ENCODE data around the gene CELSR1. TPM values are rescaled to one million over a fixed set of nuclear protein-coding genes. Genes with fewer than 3 reads are reported as not detected.

The CELSR1 gene
- total and polyA plus RNA-seq, 2 donors (not counting 1 experiment from before 2014, with no cell fraction given) = 30.2 to 34.8 TPM

DNA sequence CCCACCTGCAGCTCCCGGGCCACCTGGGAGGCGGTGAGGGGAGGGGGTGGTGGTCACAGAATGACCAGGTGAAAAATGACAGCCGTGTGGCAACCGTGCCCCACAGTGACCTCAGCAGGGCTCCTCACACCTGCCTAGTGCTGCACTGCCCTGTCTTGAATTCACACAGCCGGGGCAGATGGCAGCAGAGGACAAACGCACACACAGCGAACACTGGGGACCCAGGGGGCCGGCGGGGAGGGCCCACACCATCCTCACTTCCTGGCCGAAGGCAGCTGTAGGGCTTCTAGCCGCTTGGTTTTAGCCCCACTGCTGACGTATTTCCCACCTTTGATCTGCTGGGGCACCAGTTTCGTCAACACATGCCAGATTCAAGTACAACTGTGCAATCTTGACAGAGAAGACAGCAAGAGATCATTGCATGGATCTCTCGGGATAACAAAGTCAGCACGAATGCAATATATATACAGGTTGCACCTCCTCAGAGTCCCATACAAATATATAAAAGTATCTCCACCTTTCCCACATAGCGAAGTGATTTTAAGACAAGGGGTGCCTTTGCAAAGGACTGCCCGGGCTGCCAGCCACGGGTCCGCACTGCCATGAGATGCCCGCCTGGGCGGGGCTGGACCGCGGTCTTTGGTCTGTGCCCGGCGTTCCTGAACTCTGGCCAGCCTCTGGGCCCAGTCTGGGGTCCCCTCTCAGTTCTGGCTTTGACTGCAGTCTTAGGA lies 175.1 kb downstream of the CELSR1 start:
- DNase-seq (peak; percentile 42), ATAC-seq (ENCODE audit: low read depth) (peak; percentile 70)
- no peak overlapping the region for H3K9ac ChIP-seq (ENCODE audit: low read length)
- H3K4me3 ChIP-seq (ENCODE audit: control extremely low read depth in 1 of 5, extremely low read depth in 1 of 5, insufficient read depth in 1 of 5, low read depth in 2 of 5, low read length in 4 of 5) = no peak overlapping the region
- H3K36me3 ChIP-seq (replicated peaks in 1 of 2; ENCODE audit: control extremely low read depth in 1 of 2, control insufficient read depth in 1 of 2, extremely low read depth in 1 of 2, insufficient read depth in 2 of 2, low read length in 1 of 2) = peaks cover 0 to 42% of the 10 kb centered on the region in 2 experiments
- peaks cover 0 to 3% (median 0%) of the 10 kb centered on the region in 3 donors for H3K9me3 ChIP-seq (ENCODE audit: control extremely low read depth in 1 of 3, control insufficient read depth in 2 of 3, insufficient read depth in 1 of 3, low read length in 2 of 3)
- peaks cover 3 to 27% of the 10 kb centered on the region in 2 donors for H3K4me1 ChIP-seq (ENCODE audit: control insufficient read depth in 2 of 2, insufficient read depth in 2 of 2, low read length in 2 of 2)
- peak overlapping the region; percentile 32 for H3K27ac Mint-ChIP-seq
- TF ChIP-seq, protein P1, sequence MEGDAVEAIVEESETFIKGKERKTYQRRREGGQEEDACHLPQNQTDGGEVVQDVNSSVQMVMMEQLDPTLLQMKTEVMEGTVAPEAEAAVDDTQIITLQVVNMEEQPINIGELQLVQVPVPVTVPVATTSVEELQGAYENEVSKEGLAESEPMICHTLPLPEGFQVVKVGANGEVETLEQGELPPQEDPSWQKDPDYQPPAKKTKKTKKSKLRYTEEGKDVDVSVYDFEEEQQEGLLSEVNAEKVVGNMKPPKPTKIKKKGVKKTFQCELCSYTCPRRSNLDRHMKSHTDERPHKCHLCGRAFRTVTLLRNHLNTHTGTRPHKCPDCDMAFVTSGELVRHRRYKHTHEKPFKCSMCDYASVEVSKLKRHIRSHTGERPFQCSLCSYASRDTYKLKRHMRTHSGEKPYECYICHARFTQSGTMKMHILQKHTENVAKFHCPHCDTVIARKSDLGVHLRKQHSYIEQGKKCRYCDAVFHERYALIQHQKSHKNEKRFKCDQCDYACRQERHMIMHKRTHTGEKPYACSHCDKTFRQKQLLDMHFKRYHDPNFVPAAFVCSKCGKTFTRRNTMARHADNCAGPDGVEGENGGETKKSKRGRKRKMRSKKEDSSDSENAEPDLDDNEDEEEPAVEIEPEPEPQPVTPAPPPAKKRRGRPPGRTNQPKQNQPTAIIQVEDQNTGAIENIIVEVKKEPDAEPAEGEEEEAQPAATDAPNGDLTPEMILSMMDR (IDR thresholded peaks at IDR 0.05) = no peak
- no peak for TF ChIP-seq EZH2 (IDR thresholded peaks at IDR 0.05; ENCODE audit: borderline replicate concordance, insufficient read depth, low read depth, low read length, poor library complexity, severe bottlenecking)
- intact Hi-C loops (cut with micrococcal nuclease) = loop anchor here (10.0 kb wide), 1 partner anchor 72 kb away; no protein-coding TSS in a partner anchor
- no peak overlapping the region for H2AFZ ChIP-seq (ENCODE audit: insufficient read depth, low read depth, low read length, poor library complexity, severe bottlenecking)
- H3K27ac ChIP-seq (ENCODE audit: low read length in 2 of 2) = no peak overlapping the region
- peaks cover 12% of the 10 kb centered on the region for H4K20me1 ChIP-seq (ENCODE audit: control insufficient read depth, insufficient read depth, low read length, poor library complexity, severe bottlenecking)
- peaks cover 13% of the 10 kb centered on the region for H3K4me1 Mint-ChIP-seq
- CTCF ChIA-PET = no interaction called here
- 62% methylated on average over 24 of the region's 25 CpGs for WGBS (ENCODE audit: insufficient coverage)
- no peak overlapping the region for H3K4me2 ChIP-seq (replicated peaks; ENCODE audit: low read depth, low read length, poor library complexity, severe bottlenecking)
- H3K27me3 Mint-ChIP-seq = no peaks in the 10 kb centered on the region
- H3K79me2 ChIP-seq (ENCODE audit: control insufficient read depth, insufficient read depth, low read length) = no peaks in the 10 kb centered on the region
- H3K4me3 Mint-ChIP-seq = no peak overlapping the region
- H3K9me3 Mint-ChIP-seq (ENCODE audit: insufficient read depth) = no peaks in the 10 kb centered on the region
- peaks cover 0 to 6% (median 0%) of the 10 kb centered on the region in 4 experiments for H3K27me3 ChIP-seq (replicated peaks in 1 of 4; ENCODE audit: control extremely low read depth in 1 of 4, control insufficient read depth in 3 of 4, insufficient read depth in 4 of 4, low read length in 3 of 4)
- POLR2A ChIA-PET = no interaction called here

DNA sequence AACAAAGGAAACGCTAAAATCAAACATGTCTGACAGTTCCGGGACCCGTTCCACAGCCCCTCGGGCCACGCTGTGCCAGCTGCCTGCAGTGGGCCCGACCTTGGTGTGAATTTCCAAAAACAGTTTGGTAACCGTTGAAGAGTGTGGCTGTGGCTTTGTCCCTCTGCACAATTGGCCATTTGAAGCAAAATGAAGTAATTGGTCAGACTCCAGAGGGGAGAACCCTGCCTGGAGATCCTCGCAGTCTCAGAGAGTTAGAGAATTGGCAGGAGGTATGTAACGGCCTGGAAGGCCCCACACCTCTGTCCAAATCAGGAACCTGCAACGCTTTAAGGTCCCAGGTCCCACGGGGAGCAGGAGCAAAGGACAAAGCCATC lies 175.6 kb downstream of the CELSR1 start:
- Histone ChIP-seq H3K36me3 (replicated peaks in 1 of 2; ENCODE audit: control extremely low read depth in 1 of 2, control insufficient read depth in 1 of 2, extremely low read depth in 1 of 2, insufficient read depth in 2 of 2, low read length in 1 of 2) (peaks cover 0 to 48% of the 10 kb centered on the region in 2 experiments), H3K79me2 (ENCODE audit: control insufficient read depth, insufficient read depth, low read length) (no peaks in the 10 kb centered on the region), H3K9ac (ENCODE audit: low read length) (no peak overlapping the region), H2AFZ (ENCODE audit: insufficient read depth, low read depth, low read length, poor library complexity, severe bottlenecking) (no peak overlapping the region), H3K4me1 (ENCODE audit: control insufficient read depth in 2 of 2, insufficient read depth in 2 of 2, low read length in 2 of 2) (peaks cover 0 to 24% of the 10 kb centered on the region in 2 donors), H3K4me3 (ENCODE audit: control extremely low read depth in 1 of 5, extremely low read depth in 1 of 5, insufficient read depth in 1 of 5, low read depth in 2 of 5, low read length in 4 of 5) (no peak overlapping the region), H3K27ac (ENCODE audit: low read length in 2 of 2) (no peak overlapping the region), H3K4me2 (replicated peaks; ENCODE audit: low read depth, low read length, poor library complexity, severe bottlenecking) (no peak overlapping the region), H3K9me3 (ENCODE audit: control extremely low read depth in 1 of 3, control insufficient read depth in 2 of 3, insufficient read depth in 1 of 3, low read length in 2 of 3) (peaks cover 0 to 3% (median 0%) of the 10 kb centered on the region in 3 donors), H3K27me3 (replicated peaks in 1 of 4; ENCODE audit: control extremely low read depth in 1 of 4, control insufficient read depth in 3 of 4, insufficient read depth in 4 of 4, low read length in 3 of 4) (peaks cover 0 to 6% (median 0%) of the 10 kb centered on the region in 4 experiments), H4K20me1 (ENCODE audit: control insufficient read depth, insufficient read depth, low read length, poor library complexity, severe bottlenecking) (peaks cover 6% of the 10 kb centered on the region)
- intact Hi-C loops (cut with micrococcal nuclease) = loop anchor here (10.0 kb wide), 1 partner anchor 73 kb away; no protein-coding TSS in a partner anchor
- Mint-ChIP-seq H3K27ac (peak overlapping the region; percentile 32), H3K4me1 (peaks cover 9% of the 10 kb centered on the region), H3K9me3 (ENCODE audit: insufficient read depth) (no peaks in the 10 kb centered on the region), H3K27me3 (no peaks in the 10 kb centered on the region), H3K4me3 (no peak overlapping the region)
- ATAC-seq (ENCODE audit: low read depth) (no peak), DNase-seq (no peak)
- CTCF ChIA-PET = no interaction called here
- POLR2A ChIA-PET = no interaction called here
- TF ChIP-seq, protein P1 (IDR thresholded peaks at IDR 0.05) = no peak
- TF ChIP-seq EZH2 (IDR thresholded peaks at IDR 0.05; ENCODE audit: borderline replicate concordance, insufficient read depth, low read depth, low read length, poor library complexity, severe bottlenecking) = no peak
- 87% methylated on average over 9 of the region's 11 CpGs for WGBS (ENCODE audit: insufficient coverage)
